ENCODE measurements around the gene PARP12.

PARP12 gene

DNA sequence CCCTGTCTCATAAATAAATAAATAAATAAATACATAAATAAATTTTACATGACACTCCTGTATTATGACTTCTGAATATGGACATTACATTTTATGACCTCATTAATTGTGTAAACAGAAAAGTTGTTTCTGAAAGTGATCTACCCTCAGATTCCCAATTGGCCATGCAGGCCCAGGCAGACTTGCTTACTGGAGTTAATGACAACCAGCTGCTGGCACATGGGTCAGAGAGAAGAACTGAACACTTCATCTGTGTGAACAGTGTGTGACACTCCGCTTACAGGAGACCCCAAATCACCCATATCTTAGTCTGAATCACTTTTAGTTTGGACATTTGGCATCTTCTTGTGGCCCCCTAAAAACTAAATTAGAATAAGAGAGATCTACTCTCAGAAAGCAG is 31.4 kb downstream of the PARP12 start:
- H3K9ac ChIP-seq (ENCODE audit: low read length), result no peak overlapping the region
- no peak overlapping the region for H3K4me3 ChIP-seq (ENCODE audit: low read depth, low read length)
- H3K36me3 ChIP-seq (ENCODE audit: control insufficient read depth in 1 of 2, insufficient read depth in 2 of 2, low read length in 2 of 2), result no peaks in the 10 kb centered on the region
- no peak overlapping the region for H2BK120ac ChIP-seq (ENCODE audit: insufficient read depth, low read length, poor library complexity)
- H3K4me1 ChIP-seq (ENCODE audit: control insufficient read depth in 1 of 2, insufficient read depth in 2 of 2, low read length in 2 of 2), result no peaks in the 10 kb centered on the region
- H3K18ac ChIP-seq (ENCODE audit: low read length), result no peak overlapping the region
- no peak overlapping the region for H3K23ac ChIP-seq (ENCODE audit: low read length)
- no peak overlapping the region for H2AFZ ChIP-seq (ENCODE audit: insufficient read depth, low read length, poor library complexity)
- no peak for DNase-seq
- no peak overlapping the region for H2AK5ac ChIP-seq (ENCODE audit: low read length)
- H3K4me2 ChIP-seq (ENCODE audit: low read length), result no peak overlapping the region
- H2BK5ac ChIP-seq (ENCODE audit: low read depth, low read length, poor library complexity), result no peak overlapping the region
- no peak overlapping the region for H3K14ac ChIP-seq (ENCODE audit: low read length)
- no peak overlapping the region for H4K8ac ChIP-seq (ENCODE audit: low read depth, low read length)
- H3K27ac ChIP-seq (ENCODE audit: low read depth, low read length), result no peak overlapping the region
- H3K4ac ChIP-seq (ENCODE audit: low read depth, low read length), result no peak overlapping the region
- no peaks in the 10 kb centered on the region for H3K9me3 ChIP-seq (ENCODE audit: insufficient read depth, low read depth, low read length)
- WGBS (ENCODE audit: extremely low coverage, insufficient coverage, insufficient read length), result no CpG with 5 or more reads among the region's 1 CpG
- H3K79me2 ChIP-seq (ENCODE audit: control insufficient read depth, insufficient read depth, low read length, poor library complexity), result no peaks in the 10 kb centered on the region
- H2BK12ac ChIP-seq (ENCODE audit: low read length), result no peak overlapping the region
- no peak overlapping the region for H4K12ac ChIP-seq (ENCODE audit: low read depth, low read length)
- H3K27me3 ChIP-seq (ENCODE audit: insufficient read depth, low read length), result no peaks in the 10 kb centered on the region
- H4K91ac ChIP-seq (ENCODE audit: low read depth, low read length), result no peak overlapping the region
- no peaks in the 10 kb centered on the region for H3K79me1 ChIP-seq (ENCODE audit: low read length)

DNA sequence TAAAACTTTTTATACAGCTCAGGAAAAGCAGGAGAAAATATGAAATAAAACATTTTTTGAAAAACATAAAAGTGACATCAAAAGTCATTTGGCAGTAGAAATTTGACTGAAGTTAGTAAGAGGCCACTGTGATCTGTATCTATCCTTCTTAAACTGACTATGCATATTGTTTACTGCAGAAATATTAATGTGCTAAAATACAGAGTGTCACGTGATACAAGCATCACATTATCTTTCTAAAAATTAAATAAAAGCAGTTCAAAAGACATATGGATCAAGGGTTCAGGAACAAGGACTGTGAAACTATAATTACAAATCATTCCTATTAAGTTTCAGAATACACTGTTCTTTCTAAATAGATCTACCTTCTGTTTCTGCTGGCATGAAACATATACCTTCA is 33.7 kb downstream of the PARP12 start:
- Histone ChIP-seq H3K9me3 (ENCODE audit: insufficient read depth, low read depth, low read length) (no peaks in the 10 kb centered on the region), H3K18ac (ENCODE audit: low read length) (no peak overlapping the region), H4K12ac (ENCODE audit: low read depth, low read length) (no peak overlapping the region), H3K9ac (ENCODE audit: low read length) (no peak overlapping the region), H2BK120ac (ENCODE audit: insufficient read depth, low read length, poor library complexity) (no peak overlapping the region), H3K27me3 (ENCODE audit: insufficient read depth, low read length) (no peaks in the 10 kb centered on the region), H4K8ac (ENCODE audit: low read depth, low read length) (no peak overlapping the region), H2BK12ac (ENCODE audit: low read length) (no peak overlapping the region), H3K14ac (ENCODE audit: low read length) (no peak overlapping the region), H3K27ac (ENCODE audit: low read depth, low read length) (no peak overlapping the region), H3K4me2 (ENCODE audit: low read length) (no peak overlapping the region), H3K36me3 (ENCODE audit: control insufficient read depth in 1 of 2, insufficient read depth in 2 of 2, low read length in 2 of 2) (no peaks in the 10 kb centered on the region), H4K91ac (ENCODE audit: low read depth, low read length) (no peak overlapping the region), H2AFZ (ENCODE audit: insufficient read depth, low read length, poor library complexity) (no peak overlapping the region), H2AK5ac (ENCODE audit: low read length) (no peak overlapping the region), H3K23ac (ENCODE audit: low read length) (no peak overlapping the region), H3K79me1 (ENCODE audit: low read length) (no peaks in the 10 kb centered on the region), H3K4me1 (ENCODE audit: control insufficient read depth in 1 of 2, insufficient read depth in 2 of 2, low read length in 2 of 2) (no peaks in the 10 kb centered on the region), H3K4me3 (ENCODE audit: low read depth, low read length) (no peak overlapping the region), H3K4ac (ENCODE audit: low read depth, low read length) (no peak overlapping the region), H3K79me2 (ENCODE audit: control insufficient read depth, insufficient read depth, low read length, poor library complexity) (no peaks in the 10 kb centered on the region), H2BK5ac (ENCODE audit: low read depth, low read length, poor library complexity) (no peak overlapping the region)
- DNase-seq, result no peak
- WGBS (ENCODE audit: extremely low coverage, insufficient coverage, insufficient read length), result no CpG with 5 or more reads among the region's 1 CpG

DNA sequence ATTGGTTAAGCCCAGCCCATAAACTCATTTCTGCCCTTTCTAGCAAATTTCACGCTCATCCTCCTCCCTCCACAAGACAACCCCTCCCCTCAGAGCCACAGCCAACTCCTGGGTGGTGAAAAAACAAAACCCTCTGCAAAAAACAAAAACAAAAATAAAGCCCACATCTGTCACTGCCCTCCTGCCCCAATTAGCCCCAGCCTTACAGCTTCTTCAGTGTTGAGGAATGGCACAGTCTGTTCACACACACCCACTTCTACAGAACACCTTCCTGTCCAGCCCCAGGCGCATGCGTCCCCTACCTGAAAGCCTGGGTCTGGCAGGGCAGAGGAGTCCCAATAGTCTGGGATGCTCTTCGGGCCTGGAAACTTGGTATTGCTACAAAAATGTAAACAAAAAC is 34.4 kb downstream of the PARP12 start:
- H3K4ac ChIP-seq (ENCODE audit: low read depth, low read length), result no peak overlapping the region
- WGBS (ENCODE audit: extremely low coverage, insufficient coverage, insufficient read length), result no CpG with 5 or more reads among the region's 4 CpGs
- H3K4me2 ChIP-seq (ENCODE audit: low read length), result no peak overlapping the region
- H4K91ac ChIP-seq (ENCODE audit: low read depth, low read length), result no peak overlapping the region
- no peaks in the 10 kb centered on the region for H3K27me3 ChIP-seq (ENCODE audit: insufficient read depth, low read length)
- no peak overlapping the region for H3K9ac ChIP-seq (ENCODE audit: low read length)
- H3K27ac ChIP-seq (ENCODE audit: low read depth, low read length), result no peak overlapping the region
- no peak overlapping the region for H3K18ac ChIP-seq (ENCODE audit: low read length)
- no peak overlapping the region for H3K23ac ChIP-seq (ENCODE audit: low read length)
- no peak overlapping the region for H4K12ac ChIP-seq (ENCODE audit: low read depth, low read length)
- H2BK120ac ChIP-seq (ENCODE audit: insufficient read depth, low read length, poor library complexity), result no peak overlapping the region
- no peaks in the 10 kb centered on the region for H3K79me2 ChIP-seq (ENCODE audit: control insufficient read depth, insufficient read depth, low read length, poor library complexity)
- H3K4me1 ChIP-seq (ENCODE audit: control insufficient read depth in 1 of 2, insufficient read depth in 2 of 2, low read length in 2 of 2), result no peaks in the 10 kb centered on the region
- no peak for DNase-seq
- no peak overlapping the region for H2AFZ ChIP-seq (ENCODE audit: insufficient read depth, low read length, poor library complexity)
- H3K9me3 ChIP-seq (ENCODE audit: insufficient read depth, low read depth, low read length), result no peaks in the 10 kb centered on the region
- H2BK5ac ChIP-seq (ENCODE audit: low read depth, low read length, poor library complexity), result no peak overlapping the region
- H2BK12ac ChIP-seq (ENCODE audit: low read length), result no peak overlapping the region
- no peak overlapping the region for H3K4me3 ChIP-seq (ENCODE audit: low read depth, low read length)
- no peaks in the 10 kb centered on the region for H3K79me1 ChIP-seq (ENCODE audit: low read length)
- H2AK5ac ChIP-seq (ENCODE audit: low read length), result no peak overlapping the region
- H3K14ac ChIP-seq (ENCODE audit: low read length), result no peak overlapping the region
- no peak overlapping the region for H4K8ac ChIP-seq (ENCODE audit: low read depth, low read length)
- no peaks in the 10 kb centered on the region for H3K36me3 ChIP-seq (ENCODE audit: control insufficient read depth in 1 of 2, insufficient read depth in 2 of 2, low read length in 2 of 2)

DNA sequence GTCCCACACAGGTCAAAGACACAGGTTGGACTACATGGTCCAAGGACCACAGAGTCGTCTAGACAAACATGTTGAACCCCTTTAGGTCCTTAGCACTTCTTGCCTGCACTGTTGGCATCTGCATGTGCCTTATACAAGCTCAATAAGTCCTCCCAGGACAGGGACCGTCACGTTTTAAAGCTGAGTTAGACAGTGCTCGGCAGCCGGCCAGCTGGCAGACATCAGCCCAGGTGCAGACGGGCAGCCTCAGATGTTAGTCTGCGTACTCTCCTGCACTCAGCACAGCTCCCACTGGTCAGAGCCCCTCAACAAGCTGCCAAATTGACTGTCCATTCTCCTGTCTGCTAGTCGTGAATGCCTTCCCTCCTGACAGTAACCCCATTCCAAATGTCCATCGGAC is 34.9 kb downstream of the PARP12 start:
- no peak overlapping the region for H4K91ac ChIP-seq (ENCODE audit: low read depth, low read length)
- no peaks in the 10 kb centered on the region for H3K36me3 ChIP-seq (ENCODE audit: control insufficient read depth in 1 of 2, insufficient read depth in 2 of 2, low read length in 2 of 2)
- H3K27ac ChIP-seq (ENCODE audit: low read depth, low read length), result no peak overlapping the region
- no CpG with 5 or more reads among the region's 9 CpGs for WGBS (ENCODE audit: extremely low coverage, insufficient coverage, insufficient read length)
- no peaks in the 10 kb centered on the region for H3K27me3 ChIP-seq (ENCODE audit: insufficient read depth, low read length)
- no peak overlapping the region for H3K14ac ChIP-seq (ENCODE audit: low read length)
- no peak overlapping the region for H3K4me3 ChIP-seq (ENCODE audit: low read depth, low read length)
- no peak overlapping the region for H3K4me2 ChIP-seq (ENCODE audit: low read length)
- H3K4ac ChIP-seq (ENCODE audit: low read depth, low read length), result no peak overlapping the region
- no peak for DNase-seq
- H2AFZ ChIP-seq (ENCODE audit: insufficient read depth, low read length, poor library complexity), result no peak overlapping the region
- no peaks in the 10 kb centered on the region for H3K9me3 ChIP-seq (ENCODE audit: insufficient read depth, low read depth, low read length)
- H3K9ac ChIP-seq (ENCODE audit: low read length), result no peak overlapping the region
- no peak overlapping the region for H2BK5ac ChIP-seq (ENCODE audit: low read depth, low read length, poor library complexity)
- H3K79me2 ChIP-seq (ENCODE audit: control insufficient read depth, insufficient read depth, low read length, poor library complexity), result no peaks in the 10 kb centered on the region
- no peak overlapping the region for H2BK12ac ChIP-seq (ENCODE audit: low read length)
- H2BK120ac ChIP-seq (ENCODE audit: insufficient read depth, low read length, poor library complexity), result no peak overlapping the region
- no peak overlapping the region for H4K12ac ChIP-seq (ENCODE audit: low read depth, low read length)
- no peak overlapping the region for H3K23ac ChIP-seq (ENCODE audit: low read length)
- no peaks in the 10 kb centered on the region for H3K4me1 ChIP-seq (ENCODE audit: control insufficient read depth in 1 of 2, insufficient read depth in 2 of 2, low read length in 2 of 2)
- no peak overlapping the region for H2AK5ac ChIP-seq (ENCODE audit: low read length)
- H3K18ac ChIP-seq (ENCODE audit: low read length), result no peak overlapping the region
- H3K79me1 ChIP-seq (ENCODE audit: low read length), result no peaks in the 10 kb centered on the region
- no peak overlapping the region for H4K8ac ChIP-seq (ENCODE audit: low read depth, low read length)

Data from trophoblast cell (in vitro differentiated cells and primary cell).